ENCODE results near the gene PARVB. TPM values are rescaled to one million over a fixed set of nuclear protein-coding genes. Genes with fewer than 3 reads are reported as not detected.
A peak's percentile ranks its signal among the peaks of the same experiment; 100 is the strongest.

The PARVB gene
- total and polyA plus RNA-seq, 2 donors (not counting 3 experiments of a cell fraction or from before 2014, with no cell fraction given): 155 to 162 TPM

DNA sequence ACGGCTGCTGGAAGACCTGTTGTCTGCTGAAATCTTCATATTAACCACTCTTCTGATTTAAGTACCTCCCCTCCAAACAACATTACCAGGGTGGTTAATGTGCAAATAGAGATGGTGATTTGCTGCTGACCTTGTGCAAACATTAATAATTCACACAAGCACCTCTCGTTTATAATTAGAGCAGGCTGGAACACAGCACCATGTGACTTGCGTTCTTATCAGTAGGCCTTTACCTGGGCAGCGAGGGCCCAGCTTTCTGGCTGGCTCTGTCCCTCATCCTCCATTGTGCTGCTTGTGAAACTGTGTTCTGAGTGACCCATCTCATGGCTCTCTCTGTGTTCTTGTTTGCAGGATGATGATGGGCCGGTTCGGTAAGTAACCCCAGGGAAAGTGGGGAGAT is 115.7 kb downstream of the PARVB start:
- peaks cover 10 to 33% of the 10 kb centered on the region in 2 experiments for H3K36me3 ChIP-seq (ENCODE audit: control insufficient read depth in 2 of 2, extremely low read depth in 1 of 2, insufficient read depth in 2 of 2, low read length in 2 of 2)
- CTCF ChIA-PET: interaction anchor here (1.3 to 2.4 kb wide), 3 partner anchors 54 to 146 kb away, joined by 4 to 8 read pairs (median 5); no protein-coding TSS in a partner anchor
- intact Hi-C loops (cut with micrococcal nuclease) (no loop called here), dilution Hi-C loops (cut with MboI; ENCODE audit: extremely low pct_ligation_motif_present, low sequenced_read_pairs) (no loop called here)
- no peaks in the 10 kb centered on the region for H4K20me1 ChIP-seq (replicated peaks; ENCODE audit: control insufficient read depth, extremely low read depth, insufficient read depth, low read length)
- H2AFZ ChIP-seq (ENCODE audit: low read depth, low read length): no peak overlapping the region
- POLR2A ChIA-PET: no interaction called here
- no TSS peak for BruUV-seq (replicated peaks)
- H3K9me3 ChIP-seq (replicated peaks; ENCODE audit: control insufficient read depth, insufficient read depth, low read length): peaks cover 3% of the 10 kb centered on the region
- no peaks in the 10 kb centered on the region for H3K9me1 ChIP-seq (replicated peaks; ENCODE audit: control insufficient read depth, extremely low read depth, insufficient read depth, low read length)
- FAIRE-seq (peak; percentile 58), DNase-seq (ENCODE audit: low read depth, low spot score) (no peak)
- TF ChIP-seq MAX (IDR thresholded peaks at IDR 0.05; ENCODE audit: insufficient read depth, insufficient read length) (no peak), EZH2 (IDR thresholded peaks at IDR 0.05; ENCODE audit: borderline replicate concordance, low read depth, low read length, severe bottlenecking) (no peak), POLR2A (IDR thresholded peaks at IDR 0.05; ENCODE audit: low read depth, low read length) (no peak), JUN (IDR thresholded peaks at IDR 0.05; ENCODE audit: borderline replicate concordance, insufficient read depth, insufficient read length, low read depth) (no peak), CTCF (IDR thresholded peaks at IDR 0.05; ENCODE audit: extremely low read depth in 1 of 2, insufficient read depth in 1 of 2, low read depth in 1 of 2, low read length in 2 of 2) (no peak), FOS (IDR thresholded peaks at IDR 0.05; ENCODE audit: borderline replicate concordance, insufficient read depth, low read length) (no peak), MYC (IDR thresholded peaks at IDR 0.05; ENCODE audit: low read depth, low read length) (no peak), GATA2 (IDR thresholded peaks at IDR 0.05; ENCODE audit: insufficient read depth, insufficient read length, low read depth, low read length) (no peak), POLR2AphosphoS5 (IDR thresholded peaks at IDR 0.05; ENCODE audit: insufficient read depth, low read depth, low read length) (no peak)
- no peaks in the 10 kb centered on the region for H3K27me3 ChIP-seq (ENCODE audit: control insufficient read depth in 2 of 2, insufficient read depth in 2 of 2, low read length in 2 of 2)
- no peak overlapping the region for H3K4me2 ChIP-seq (ENCODE audit: insufficient read depth, low read length)
- H3K9ac ChIP-seq (replicated peaks; ENCODE audit: extremely low read depth, insufficient read depth, low read length): no peak overlapping the region
- H3K79me2 ChIP-seq (ENCODE audit: control insufficient read depth, insufficient read depth, low read length): no peaks in the 10 kb centered on the region
- H3K4me3 ChIP-seq (replicated peaks in 1 of 3; ENCODE audit: insufficient read depth in 1 of 3, low read depth in 1 of 3, low read length in 3 of 3): no peak overlapping the region
- no peak overlapping the region for H3K27ac ChIP-seq (ENCODE audit: insufficient read depth, low read depth, low read length)
- H3K4me1 ChIP-seq (ENCODE audit: control insufficient read depth, extremely low read depth, insufficient read depth, low read length): peaks cover 3% of the 10 kb centered on the region

Measured in endothelial cell of umbilical vein (primary cell).